Bronchial epithelial cell (primary cell): ENCODE results near the gene ADGRL4. TPM values are rescaled to one million over a fixed set of nuclear protein-coding genes. Genes with fewer than 3 reads are reported as not detected.

Source experiments
- DNase-seq: peaks from one replicate; pipeline ENCODE4 v3.0.0-alpha.2; 2010; ENCODE audit warnings: low read depth
- FAIRE-seq: peaks from 2 replicates; lab custom pipeline; 2011; peaks lifted over from hg19 to GRCh38; lab: Jason Lieb, UNC
- H3K27me3 ChIP-seq: 2 replicates; pipeline ENCODE4 v1.5.1; 2011; ENCODE audit warnings: low read length; ENCODE audit not compliant: control insufficient read depth, insufficient read depth
- H3K36me3 ChIP-seq: 2 replicates; pipeline ENCODE4 v1.5.1; 2011; ENCODE audit warnings: low read length; ENCODE audit not compliant: control insufficient read depth, insufficient read depth
- H3K4me3 ChIP-seq: 2 replicates; pipeline ENCODE4 v1.5.1; 2011; ENCODE audit warnings: mild to moderate bottlenecking, low read depth, low read length, control low read depth
- CTCF ChIP-seq: IDR thresholded peaks from 2 replicates; pipeline ENCODE4 v1.5.1; 2011; ENCODE audit warnings: mild to moderate bottlenecking, moderate library complexity, low read length, control low read depth, inconsistent platforms; ENCODE audit not compliant: insufficient read depth, severe bottlenecking
- total RNA-seq: library from RNA; depleted of rRNA; stranded (reverse); fragments of >200 nt; gene quantifications from 2 replicates; pipeline ENCODE4 v1.2.1, GENCODE V29; 2014

The ADGRL4 gene
- total RNA-seq, 1 donor from 2014 or later: not detected

GRCh38 chr1:79010589-79010988, 4.1 kb upstream of the ADGRL4 start:
- Histone ChIP-seq H3K36me3 (no peaks in the 10 kb centered on the region), H3K27me3 (no peaks in the 10 kb centered on the region), H3K4me3 (no peak overlapping the region)
- DNase-seq: no peak
- no peak for FAIRE-seq
- TF ChIP-seq CTCF: no peak

DNA sequence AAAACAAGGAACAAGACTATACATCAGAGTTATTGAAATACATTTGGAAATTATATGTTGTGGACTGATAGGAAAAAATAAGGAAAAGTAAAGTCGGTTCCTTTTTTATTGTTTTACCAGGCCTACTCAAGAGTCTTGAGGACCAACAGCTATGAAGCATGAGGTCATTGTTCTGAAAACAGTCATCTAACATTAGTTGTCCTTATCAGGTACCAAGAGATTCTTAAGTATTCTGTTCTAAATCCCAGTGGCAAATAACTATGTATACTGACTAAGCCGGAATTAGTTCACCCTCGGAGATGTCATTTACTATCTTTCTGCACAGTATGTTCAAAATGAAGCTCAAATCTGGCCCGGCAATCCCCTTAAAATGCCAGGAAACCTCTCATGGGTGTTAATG, 585 bp downstream of the ADGRL4 start:
- Histone ChIP-seq H3K4me3 (no peak overlapping the region), H3K27me3 (no peaks in the 10 kb centered on the region), H3K36me3 (no peaks in the 10 kb centered on the region)
- FAIRE-seq (no peak), DNase-seq (no peak)
- no peak for TF ChIP-seq CTCF

- no peaks in the 10 kb centered on the region for H3K27me3 ChIP-seq
- no peak for TF ChIP-seq CTCF
- FAIRE-seq (no peak), DNase-seq (no peak)
- no peak overlapping the region for H3K4me3 ChIP-seq
- H3K36me3 ChIP-seq: no peaks in the 10 kb centered on the region
These were observed 1.6 kb downstream of the ADGRL4 start for GRCh38 chr1:79004916-79005315.

GRCh38 chr1:78996791-78997190, 9.7 kb downstream of the ADGRL4 start:
- H3K36me3 ChIP-seq: no peaks in the 10 kb centered on the region
- H3K27me3 ChIP-seq: no peaks in the 10 kb centered on the region
- TF ChIP-seq CTCF: no peak
- H3K4me3 ChIP-seq: no peak overlapping the region
- FAIRE-seq (no peak), DNase-seq (peak; percentile 6)

- no peaks in the 10 kb centered on the region for H3K27me3 ChIP-seq
- FAIRE-seq (no peak), DNase-seq (no peak)
- no peak for TF ChIP-seq CTCF
- no peak overlapping the region for H3K4me3 ChIP-seq
- H3K36me3 ChIP-seq: no peaks in the 10 kb centered on the region
These were observed 19.5 kb downstream of the ADGRL4 start for GRCh38 chr1:78987042-78987441.

- DNase-seq (no peak), FAIRE-seq (no peak)
- Histone ChIP-seq H3K27me3 (no peaks in the 10 kb centered on the region), H3K36me3 (no peaks in the 10 kb centered on the region), H3K4me3 (no peak overlapping the region)
- no peak for TF ChIP-seq CTCF
These were observed 26.0 kb downstream of the ADGRL4 start for GRCh38 chr1:78980511-78980910.
